GM23248 (cell line): ENCODE data around the gene MRPL48. TPM values are rescaled to one million over a fixed set of nuclear protein-coding genes. Genes with fewer than 3 reads are reported as not detected.
A peak's percentile ranks its signal among the peaks of the same experiment; 100 is the strongest.

Source experiments
- DNase-seq: peaks from one replicate; pipeline ENCODE4 v3.0.0-alpha.2; 2015
- H2AFZ ChIP-seq: fragments of 200-600 bp; sonication (generic); 2 replicates; pipeline ENCODE4 v1.6.1; 2016; ENCODE audit warnings: antibody characterized with exemption
- H3F3A ChIP-seq: fragments of 200-600 bp; sonication (generic); 2 replicates; pipeline ENCODE4 v1.6.1; 2016; ENCODE audit warnings: mild to moderate bottlenecking, antibody characterized with exemption, mixed run types; ENCODE audit not compliant: insufficient read depth
- H3K27ac ChIP-seq: fragments of 200-600 bp; sonication (generic); 2 replicates; pipeline ENCODE4 v1.5.1; 2016; ENCODE audit warnings: mild to moderate bottlenecking
- H3K27me3 ChIP-seq: fragments of 200-600 bp; sonication (generic); replicated peaks from 2 replicates; pipeline ENCODE4 v1.6.1; 2016; ENCODE audit warnings: mild to moderate bottlenecking; ENCODE audit not compliant: insufficient read depth
- H3K36me3 ChIP-seq: fragments of 200-600 bp; sonication (generic); 2 replicates; pipeline ENCODE4 v1.6.1; 2016; ENCODE audit warnings: low read depth, mild to moderate bottlenecking
- H3K4me1 ChIP-seq: fragments of 200-600 bp; sonication (generic); 2 replicates; pipeline ENCODE4 v1.6.1; 2016; ENCODE audit warnings: mild to moderate bottlenecking; ENCODE audit not compliant: insufficient read depth
- H3K4me2 ChIP-seq: fragments of 200-600 bp; sonication (generic); one replicate; pipeline ENCODE4 v1.6.1; 2016; ENCODE audit warnings: mild to moderate bottlenecking; ENCODE audit not compliant: unreplicated experiment
- H3K4me3 ChIP-seq: fragments of 200-600 bp; sonication (generic); 2 replicates; pipeline ENCODE4 v1.5.1; 2016; ENCODE audit warnings: mild to moderate bottlenecking
- H3K79me2 ChIP-seq: fragments of 200-600 bp; sonication (generic); 2 replicates; pipeline ENCODE4 v1.6.1; 2016; ENCODE audit warnings: mild to moderate bottlenecking; ENCODE audit not compliant: insufficient read depth
- H3K9ac ChIP-seq: fragments of 200-600 bp; sonication (generic); 2 replicates; pipeline ENCODE4 v1.6.1; 2016; ENCODE audit warnings: mild to moderate bottlenecking
- H3K9me2 ChIP-seq: fragments of 200-600 bp; sonication (generic); 2 replicates; pipeline ENCODE4 v1.6.1; 2016; ENCODE audit warnings: mixed run types, mild to moderate bottlenecking, moderate library complexity; ENCODE audit not compliant: insufficient read depth
- H3K9me3 ChIP-seq: fragments of 200-600 bp; sonication (generic); one replicate; pipeline ENCODE4 v1.6.1; 2017; ENCODE audit warnings: low read depth
- H4K20me1 ChIP-seq: fragments of 200-600 bp; sonication (generic); 2 replicates; pipeline ENCODE4 v1.6.0; 2016; ENCODE audit not compliant: insufficient read depth
- EZH2 ChIP-seq: fragments of 200-600 bp; sonication (generic); IDR thresholded peaks from 2 replicates; pipeline ENCODE4 v1.6.1; 2018; ENCODE audit warnings: antibody characterized with exemption, mild to moderate bottlenecking; ENCODE audit not compliant: insufficient read depth, poor library complexity, severe bottlenecking
- EZH2phosphoT487 ChIP-seq: fragments of 200-600 bp; sonication (generic); IDR thresholded peaks from 2 replicates; pipeline ENCODE4 v1.6.1; 2018; ENCODE audit warnings: antibody characterized with exemption, moderate library complexity, mild to moderate bottlenecking, low read depth; ENCODE audit not compliant: insufficient read depth
- WGBS, 2 experiments: methylation state at CpG; one replicate each; pipeline ENCODE4 v1.1.6; 2015 to 2017; ENCODE audit warnings: low lambda C conversion rate in 2 of 2, low coverage in 1 of 2; ENCODE audit errors: missing lambda C conversion rate in 2 of 2; 5-methylcytosine and 5-hydroxymethylcytosine counted together
- in situ Hi-C: fragments of 300-500 bp; cut with MboI; formaldehyde crosslinking; loops from 2 replicates; pipeline ENCODE4 v1.15.0; 2020
- polyA plus RNA-seq: library from polyadenylated mRNA; unstranded; fragments of >200 nt; fragmentation: Nextera tagmentation; extraction: Ambion mirVana; gene quantifications from 2 replicates; pipeline ENCODE4 v1.2.1, GENCODE V29; 2016
- total RNA-seq: library from RNA; depleted of rRNA; stranded (reverse); fragments of >200 nt; shearing (Covaris generic); gene quantifications from 2 replicates; pipeline ENCODE4 v1.2.3, GENCODE V29; 2014

The MRPL48 gene
- total and polyA plus RNA-seq, 2 experiments from 2014 or later, result 21.4 to 40.1 TPM

GRCh38 chr11:73818846-73819245 is 31.2 kb downstream of the MRPL48 start:
- Histone ChIP-seq H3K79me2 (no peaks in the 10 kb centered on the region), H3K9me2 (no peaks in the 10 kb centered on the region), H3K36me3 (no peaks in the 10 kb centered on the region; the same call in 1 of the 2 replicates), H3K4me2 (peak overlapping the region; percentile 31), H3K27me3 (no peaks in the 10 kb centered on the region), H3K4me1 (peaks cover 9% of the 10 kb centered on the region), H4K20me1 (no peaks in the 10 kb centered on the region), H3K4me3 (no peak overlapping the region), H3K27ac (no peak overlapping the region), H3K9me3 (no peaks in the 10 kb centered on the region), H3F3A (no peaks in the 10 kb centered on the region), H2AFZ (no peak overlapping the region), H3K9ac (no peak overlapping the region)
- DNase-seq, result peak; percentile 36
- TF ChIP-seq EZH2phosphoT487, result no peak
- TF ChIP-seq EZH2, result no peak
- in situ Hi-C loops, result no loop called here

- WGBS, 2 experiments, result 95 to 100% methylated on average over 1 of the region's 1 CpG
- Histone ChIP-seq H3K4me1 (no peaks in the 10 kb centered on the region), H3K9me2 (no peaks in the 10 kb centered on the region), H3K27me3 (no peaks in the 10 kb centered on the region), H3K4me3 (no peak overlapping the region), H3K9ac (no peak overlapping the region), H3F3A (no peaks in the 10 kb centered on the region), H4K20me1 (no peaks in the 10 kb centered on the region), H2AFZ (no peak overlapping the region), H3K79me2 (no peaks in the 10 kb centered on the region), H3K4me2 (no peak overlapping the region), H3K27ac (no peak overlapping the region), H3K9me3 (no peaks in the 10 kb centered on the region), H3K36me3 (no peaks in the 10 kb centered on the region)
- TF ChIP-seq EZH2phosphoT487, result no peak
- no peak for TF ChIP-seq EZH2
- in situ Hi-C loops, result no loop called here
- no peak for DNase-seq
Observed at GRCh38 chr11:73830261-73830660, 42.6 kb downstream of the MRPL48 start.

GRCh38 chr11:73833067-73833466 is 45.4 kb downstream of the MRPL48 start:
- no peak overlapping the region for H3K27ac ChIP-seq
- H3K36me3 ChIP-seq, result no peaks in the 10 kb centered on the region
- H3K9me3 ChIP-seq, result no peaks in the 10 kb centered on the region
- no peak overlapping the region for H3K9ac ChIP-seq
- no peaks in the 10 kb centered on the region for H4K20me1 ChIP-seq
- TF ChIP-seq EZH2phosphoT487 (no peak), EZH2 (no peak)
- DNase-seq, result no peak
- H3K79me2 ChIP-seq, result no peaks in the 10 kb centered on the region
- H2AFZ ChIP-seq, result no peak overlapping the region
- H3K4me1 ChIP-seq, result no peaks in the 10 kb centered on the region
- no peaks in the 10 kb centered on the region for H3K9me2 ChIP-seq
- no peak overlapping the region for H3K4me3 ChIP-seq
- H3F3A ChIP-seq, result 0 out of 2 replicates have a peak, but pooled peaks cover 2% of the 10 kb centered on the region
- no peak overlapping the region for H3K4me2 ChIP-seq
- no peaks in the 10 kb centered on the region for H3K27me3 ChIP-seq
- 68 to 71% methylated on average over 2 of the region's 2 CpGs for WGBS, 2 experiments
- in situ Hi-C loops, result no loop called here

GRCh38 chr11:73838443-73839122 is 50.9 kb downstream of the MRPL48 start:
- H3K27ac ChIP-seq, result no peak overlapping the region

GRCh38 chr11:73839123-73839457 is 51.4 kb downstream of the MRPL48 start:
- H3K27ac ChIP-seq, result no peak overlapping the region
- TF ChIP-seq EZH2 (no peak), EZH2phosphoT487 (no peak)

More at GRCh38 chr11:73838443-73839122, 50.9 kb downstream of the MRPL48 start:
- Histone ChIP-seq H3K36me3 (no peaks in the 10 kb centered on the region), H3K79me2 (no peaks in the 10 kb centered on the region), H3K9me3 (no peaks in the 10 kb centered on the region), H3K27me3 (no peaks in the 10 kb centered on the region), H3K4me1 (peaks cover 8% of the 10 kb centered on the region; the same call in 1 of the 2 replicates), H3F3A (0 out of 2 replicates have a peak, but pooled peaks cover 8% of the 10 kb centered on the region), H3K4me3 (no peak overlapping the region), H3K4me2 (no peak overlapping the region), H4K20me1 (no peaks in the 10 kb centered on the region), H3K9ac (no peak overlapping the region), H3K9me2 (no peaks in the 10 kb centered on the region), H2AFZ (no peak overlapping the region)
- WGBS, 2 experiments, result 86% methylated on average over 3 of the region's 3 CpGs
- no peak for TF ChIP-seq EZH2
- DNase-seq, result peak; percentile 33
- in situ Hi-C loops, result no loop called here

More at GRCh38 chr11:73839123-73839457, 51.4 kb downstream of the MRPL48 start:
- Histone ChIP-seq H3K9me3 (no peaks in the 10 kb centered on the region), H3K4me2 (no peak overlapping the region), H3K9ac (no peak overlapping the region), H3K27me3 (no peaks in the 10 kb centered on the region), H2AFZ (no peak overlapping the region), H3K79me2 (no peaks in the 10 kb centered on the region), H3F3A (0 out of 2 replicates have a peak, but pooled peaks cover 8% of the 10 kb centered on the region), H3K36me3 (no peaks in the 10 kb centered on the region), H3K4me3 (no peak overlapping the region), H3K4me1 (peaks cover 8% of the 10 kb centered on the region; the same call in 1 of the 2 replicates), H3K9me2 (no peaks in the 10 kb centered on the region), H4K20me1 (no peaks in the 10 kb centered on the region)
- in situ Hi-C loops, result no loop called here
- no peak for DNase-seq
